PFSK-1 (cell line): ENCODE measurements around the gene ARHGEF7.

ENCODE experiments used
- FOXP2 ChIP-seq: optimal IDR thresholded peaks from 2 replicates; pipeline ENCODE3; 2011; ENCODE audit warnings: borderline replicate concordance, control low read depth, inconsistent platforms; ENCODE audit not compliant: insufficient read depth; ENCODE audit errors: extremely low read length, extremely low read depth
- POLR2AphosphoS5 ChIP-seq: IDR thresholded peaks from 2 replicates; pipeline ENCODE4 v1.6.1; 2012; ENCODE audit warnings: low read depth, mild to moderate bottlenecking, control low read depth, low read length, moderate library complexity
- SIN3A ChIP-seq: IDR thresholded peaks from 2 replicates; pipeline ENCODE4 v1.6.1; 2012; ENCODE audit warnings: mild to moderate bottlenecking, low read length, moderate library complexity, borderline replicate concordance; ENCODE audit not compliant: insufficient read depth
- TAF1 ChIP-seq: IDR thresholded peaks from 2 replicates; pipeline ENCODE4 v1.6.1; 2012; ENCODE audit warnings: low read length, control low read depth, borderline replicate concordance; ENCODE audit not compliant: insufficient read depth
- TF ChIP-seq, protein P1 (sequence below), 2 experiments: IDR thresholded peaks; 2 replicates each; pipeline versions ENCODE4 v1.6.1 to v1.8.0; 2011 to 2012; ENCODE audit warnings: low read depth in 2 of 2, low read length in 2 of 2, control low read depth in 1 of 2, inconsistent platforms in 1 of 2, mild to moderate bottlenecking in 1 of 2, moderate library complexity in 1 of 2; ENCODE audit not compliant: insufficient read depth in 1 of 2

ARHGEF7 gene

DNA sequence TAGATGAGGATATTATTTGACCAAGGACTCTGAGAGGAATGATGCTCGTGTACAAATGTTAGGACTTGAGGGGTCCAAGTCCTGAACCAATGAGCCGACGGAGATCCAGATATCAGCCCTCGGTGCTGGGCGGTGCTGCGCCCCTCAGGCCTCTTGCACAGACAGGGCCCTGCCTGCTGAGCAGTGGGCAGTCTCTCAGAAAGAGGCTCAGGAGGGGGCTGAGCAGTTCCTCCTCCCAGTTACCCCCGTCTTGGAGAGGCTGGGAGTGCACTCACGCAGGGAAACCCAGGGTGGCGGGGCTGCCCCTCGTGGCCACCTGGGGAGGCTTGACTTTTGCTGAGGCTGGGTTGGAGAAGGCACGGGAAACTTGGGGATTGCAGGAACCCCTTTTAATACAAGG is 223.7 kb downstream of the ARHGEF7 start:
- TF ChIP-seq FOXP2 (no peak), TAF1 (no peak), SIN3A (no peak), POLR2AphosphoS5 (no peak)
- TF ChIP-seq, protein P1, sequence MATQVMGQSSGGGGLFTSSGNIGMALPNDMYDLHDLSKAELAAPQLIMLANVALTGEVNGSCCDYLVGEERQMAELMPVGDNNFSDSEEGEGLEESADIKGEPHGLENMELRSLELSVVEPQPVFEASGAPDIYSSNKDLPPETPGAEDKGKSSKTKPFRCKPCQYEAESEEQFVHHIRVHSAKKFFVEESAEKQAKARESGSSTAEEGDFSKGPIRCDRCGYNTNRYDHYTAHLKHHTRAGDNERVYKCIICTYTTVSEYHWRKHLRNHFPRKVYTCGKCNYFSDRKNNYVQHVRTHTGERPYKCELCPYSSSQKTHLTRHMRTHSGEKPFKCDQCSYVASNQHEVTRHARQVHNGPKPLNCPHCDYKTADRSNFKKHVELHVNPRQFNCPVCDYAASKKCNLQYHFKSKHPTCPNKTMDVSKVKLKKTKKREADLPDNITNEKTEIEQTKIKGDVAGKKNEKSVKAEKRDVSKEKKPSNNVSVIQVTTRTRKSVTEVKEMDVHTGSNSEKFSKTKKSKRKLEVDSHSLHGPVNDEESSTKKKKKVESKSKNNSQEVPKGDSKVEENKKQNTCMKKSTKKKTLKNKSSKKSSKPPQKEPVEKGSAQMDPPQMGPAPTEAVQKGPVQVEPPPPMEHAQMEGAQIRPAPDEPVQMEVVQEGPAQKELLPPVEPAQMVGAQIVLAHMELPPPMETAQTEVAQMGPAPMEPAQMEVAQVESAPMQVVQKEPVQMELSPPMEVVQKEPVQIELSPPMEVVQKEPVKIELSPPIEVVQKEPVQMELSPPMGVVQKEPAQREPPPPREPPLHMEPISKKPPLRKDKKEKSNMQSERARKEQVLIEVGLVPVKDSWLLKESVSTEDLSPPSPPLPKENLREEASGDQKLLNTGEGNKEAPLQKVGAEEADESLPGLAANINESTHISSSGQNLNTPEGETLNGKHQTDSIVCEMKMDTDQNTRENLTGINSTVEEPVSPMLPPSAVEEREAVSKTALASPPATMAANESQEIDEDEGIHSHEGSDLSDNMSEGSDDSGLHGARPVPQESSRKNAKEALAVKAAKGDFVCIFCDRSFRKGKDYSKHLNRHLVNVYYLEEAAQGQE (IDR thresholded peaks at IDR 0.05; ENCODE audit: insufficient read depth in 1 of 2, low read depth in 2 of 2, low read length in 2 of 2), result no peak

DNA sequence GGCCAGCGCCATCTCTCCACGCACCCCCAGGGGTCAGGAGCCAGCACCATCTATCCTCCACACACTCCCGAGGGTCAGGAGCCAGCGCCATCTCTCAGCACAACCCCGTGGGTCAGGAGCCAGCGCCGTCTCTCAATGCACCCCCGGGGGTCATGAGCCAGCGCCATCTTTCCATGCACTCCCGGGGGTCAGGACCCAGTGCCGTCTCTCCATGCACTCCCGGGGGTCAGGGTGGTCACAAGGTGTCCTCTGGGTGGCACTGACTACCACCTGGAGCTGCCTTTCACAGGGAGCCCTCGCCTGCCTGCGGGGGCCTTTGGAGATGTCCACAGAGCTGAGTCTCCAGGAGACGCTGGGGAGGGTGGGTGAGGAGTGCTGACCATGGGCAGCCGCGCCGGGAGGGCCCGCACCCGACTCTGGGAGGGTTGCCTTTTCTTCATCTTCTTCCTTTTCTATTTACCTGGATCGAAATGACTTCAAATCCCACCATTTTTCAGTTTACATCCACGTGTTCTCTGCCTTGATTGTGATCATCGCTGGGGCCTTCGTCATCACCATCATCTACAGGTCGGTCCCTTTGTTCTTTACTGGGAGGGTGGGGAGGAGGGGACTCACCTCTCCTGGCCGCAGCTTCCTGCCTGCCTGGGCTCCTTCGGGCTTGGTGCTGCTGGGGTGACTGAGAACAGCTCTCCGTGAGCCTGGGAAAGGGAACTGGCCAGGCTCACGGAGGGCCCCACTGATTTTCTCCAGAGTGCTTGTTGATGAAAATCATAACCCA is 224.4 kb downstream of the ARHGEF7 start:
- no peak for TF ChIP-seq FOXP2
- TF ChIP-seq POLR2AphosphoS5, result no peak
- TF ChIP-seq TAF1, result no peak
- TF ChIP-seq, protein P1 (IDR thresholded peaks at IDR 0.05; ENCODE audit: insufficient read depth in 1 of 2, low read depth in 2 of 2, low read length in 2 of 2), result no peak
- no peak for TF ChIP-seq SIN3A

DNA sequence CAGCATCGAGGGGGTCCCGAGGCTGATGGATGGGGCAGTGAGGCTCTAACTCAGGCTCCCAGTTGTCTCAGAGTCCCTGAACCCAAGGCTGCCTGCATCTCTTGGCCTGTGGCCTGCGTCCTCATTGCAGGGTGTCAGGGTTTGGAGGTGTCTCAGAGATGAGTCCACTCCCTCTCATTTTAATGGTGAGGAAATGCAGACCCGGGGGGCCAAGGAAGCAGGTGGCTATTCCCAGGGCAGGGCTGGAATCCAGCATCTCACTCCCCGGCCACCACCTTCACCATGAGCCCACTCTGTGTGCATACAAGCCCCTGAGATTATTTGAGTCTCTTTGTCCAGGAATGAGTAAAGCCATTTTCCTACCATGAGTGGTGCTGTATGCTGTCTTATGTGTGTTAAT is 226.8 kb downstream of the ARHGEF7 start:
- TF ChIP-seq TAF1, result no peak
- TF ChIP-seq POLR2AphosphoS5, result no peak
- TF ChIP-seq SIN3A, result no peak
- no peak for TF ChIP-seq FOXP2
- TF ChIP-seq, protein P1 (IDR thresholded peaks at IDR 0.05; ENCODE audit: insufficient read depth in 1 of 2, low read depth in 2 of 2, low read length in 2 of 2), result no peak

DNA sequence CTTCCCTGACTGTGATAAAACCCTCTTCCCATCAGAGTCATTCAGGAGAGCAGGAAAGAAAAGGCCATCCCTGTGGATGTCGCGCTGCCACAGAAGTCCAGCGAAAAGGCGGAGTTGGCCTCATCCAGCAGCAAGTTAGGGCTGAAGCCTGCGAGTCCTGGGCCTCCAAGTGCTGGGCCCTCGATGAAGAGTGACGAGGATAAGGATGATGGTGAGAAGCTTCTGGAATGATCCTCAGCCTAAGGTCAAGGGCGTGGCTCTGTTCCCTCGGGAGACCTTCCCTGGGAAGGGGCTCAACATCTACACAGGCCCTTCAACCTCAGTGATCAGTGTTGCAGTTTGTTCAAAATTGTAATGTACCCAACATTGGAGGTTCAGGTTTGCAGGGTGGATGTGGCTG is 227.6 kb downstream of the ARHGEF7 start:
- TF ChIP-seq, protein P1 (IDR thresholded peaks at IDR 0.05; ENCODE audit: insufficient read depth in 1 of 2, low read depth in 2 of 2, low read length in 2 of 2), result no peak
- no peak for TF ChIP-seq POLR2AphosphoS5
- TF ChIP-seq SIN3A, result no peak
